Glutamatergic neuron (in vitro differentiated cells): ENCODE measurements around the gene CCDC106. TPM values are rescaled to one million over a fixed set of nuclear protein-coding genes. Genes with fewer than 3 reads are reported as not detected.

ENCODE experiments used
- DNase-seq: peaks from one replicate; pipeline ENCODE4 v3.0.0; 2022
- H3K27ac Mint-ChIP-seq: one replicate; pipeline ENCODE4 v1.8.0; 2020; ENCODE audit warnings: mild to moderate bottlenecking, mixed read lengths, inconsistent platforms; ENCODE audit not compliant: unreplicated experiment
- H3K27me3 Mint-ChIP-seq: one replicate; pipeline ENCODE4 v1.8.0; 2020; ENCODE audit warnings: mild to moderate bottlenecking, moderate library complexity, mixed read lengths, inconsistent platforms; ENCODE audit not compliant: unreplicated experiment
- H3K36me3 Mint-ChIP-seq: one replicate; pipeline ENCODE4 v1.8.0; 2020; ENCODE audit warnings: mild to moderate bottlenecking, mixed read lengths, inconsistent platforms; ENCODE audit not compliant: unreplicated experiment
- H3K4me1 Mint-ChIP-seq: one replicate; pipeline ENCODE4 v1.8.0; 2020; ENCODE audit warnings: mild to moderate bottlenecking, low read depth, mixed read lengths, inconsistent platforms; ENCODE audit not compliant: unreplicated experiment
- H3K4me3 Mint-ChIP-seq: one replicate; pipeline ENCODE4 v1.8.0; 2020; ENCODE audit warnings: mild to moderate bottlenecking, mixed read lengths, inconsistent platforms; ENCODE audit not compliant: unreplicated experiment
- H3K9me3 Mint-ChIP-seq: one replicate; pipeline ENCODE4 v1.8.0; 2020; ENCODE audit warnings: mild to moderate bottlenecking, moderate library complexity, mixed read lengths, inconsistent platforms; ENCODE audit not compliant: unreplicated experiment
- total RNA-seq: library from RNA; stranded (reverse); fragmentation: NEBNext Ultra II Directional; extraction: Animal tissue kit (Norgen Biotek cat#: 25700); gene quantifications from one replicate; pipeline ENCODE4 v1.2.1, GENCODE V29; 2021; ENCODE audit not compliant: unreplicated experiment
- TF ChIP-seq, protein P1 (sequence below): fragments of 200-600 bp; sonication (generic); IDR thresholded peaks from one replicate; pipeline ENCODE4 v1.5.0; 2021; ENCODE audit not compliant: partially characterized antibody, unreplicated experiment

CCDC106 gene
- total RNA-seq, 1 donor from 2014 or later: 32.1 TPM

DNA sequence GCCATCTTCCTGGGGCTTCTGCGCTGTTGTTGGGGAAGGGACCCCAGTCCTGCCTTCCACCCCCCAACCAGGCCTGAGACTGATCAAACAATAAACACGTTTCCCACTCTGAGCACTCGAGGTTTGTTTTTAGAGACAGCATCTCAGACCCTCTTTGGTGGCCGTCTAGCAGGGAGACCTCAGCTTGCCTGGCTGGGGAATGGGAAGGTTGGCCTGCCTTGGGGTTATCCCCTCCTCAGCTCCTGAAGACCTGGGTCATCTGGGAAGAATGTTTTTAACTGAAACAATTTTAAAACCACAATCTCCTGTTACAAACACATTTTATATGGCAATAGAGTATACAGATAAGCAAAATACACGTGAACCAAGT, 2.5 kb upstream of the CCDC106 start:
- TF ChIP-seq, protein P1, sequence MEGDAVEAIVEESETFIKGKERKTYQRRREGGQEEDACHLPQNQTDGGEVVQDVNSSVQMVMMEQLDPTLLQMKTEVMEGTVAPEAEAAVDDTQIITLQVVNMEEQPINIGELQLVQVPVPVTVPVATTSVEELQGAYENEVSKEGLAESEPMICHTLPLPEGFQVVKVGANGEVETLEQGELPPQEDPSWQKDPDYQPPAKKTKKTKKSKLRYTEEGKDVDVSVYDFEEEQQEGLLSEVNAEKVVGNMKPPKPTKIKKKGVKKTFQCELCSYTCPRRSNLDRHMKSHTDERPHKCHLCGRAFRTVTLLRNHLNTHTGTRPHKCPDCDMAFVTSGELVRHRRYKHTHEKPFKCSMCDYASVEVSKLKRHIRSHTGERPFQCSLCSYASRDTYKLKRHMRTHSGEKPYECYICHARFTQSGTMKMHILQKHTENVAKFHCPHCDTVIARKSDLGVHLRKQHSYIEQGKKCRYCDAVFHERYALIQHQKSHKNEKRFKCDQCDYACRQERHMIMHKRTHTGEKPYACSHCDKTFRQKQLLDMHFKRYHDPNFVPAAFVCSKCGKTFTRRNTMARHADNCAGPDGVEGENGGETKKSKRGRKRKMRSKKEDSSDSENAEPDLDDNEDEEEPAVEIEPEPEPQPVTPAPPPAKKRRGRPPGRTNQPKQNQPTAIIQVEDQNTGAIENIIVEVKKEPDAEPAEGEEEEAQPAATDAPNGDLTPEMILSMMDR: no peak
- Mint-ChIP-seq H3K4me3 (peak overlapping the region; percentile 34), H3K27ac (peak overlapping the region; percentile 20), H3K4me1 (peaks cover 18% of the 10 kb centered on the region), H3K27me3 (peaks cover 16% of the 10 kb centered on the region), H3K9me3 (peaks cover 19% of the 10 kb centered on the region), H3K36me3 (no peaks in the 10 kb centered on the region)
- DNase-seq: no peak

DNA sequence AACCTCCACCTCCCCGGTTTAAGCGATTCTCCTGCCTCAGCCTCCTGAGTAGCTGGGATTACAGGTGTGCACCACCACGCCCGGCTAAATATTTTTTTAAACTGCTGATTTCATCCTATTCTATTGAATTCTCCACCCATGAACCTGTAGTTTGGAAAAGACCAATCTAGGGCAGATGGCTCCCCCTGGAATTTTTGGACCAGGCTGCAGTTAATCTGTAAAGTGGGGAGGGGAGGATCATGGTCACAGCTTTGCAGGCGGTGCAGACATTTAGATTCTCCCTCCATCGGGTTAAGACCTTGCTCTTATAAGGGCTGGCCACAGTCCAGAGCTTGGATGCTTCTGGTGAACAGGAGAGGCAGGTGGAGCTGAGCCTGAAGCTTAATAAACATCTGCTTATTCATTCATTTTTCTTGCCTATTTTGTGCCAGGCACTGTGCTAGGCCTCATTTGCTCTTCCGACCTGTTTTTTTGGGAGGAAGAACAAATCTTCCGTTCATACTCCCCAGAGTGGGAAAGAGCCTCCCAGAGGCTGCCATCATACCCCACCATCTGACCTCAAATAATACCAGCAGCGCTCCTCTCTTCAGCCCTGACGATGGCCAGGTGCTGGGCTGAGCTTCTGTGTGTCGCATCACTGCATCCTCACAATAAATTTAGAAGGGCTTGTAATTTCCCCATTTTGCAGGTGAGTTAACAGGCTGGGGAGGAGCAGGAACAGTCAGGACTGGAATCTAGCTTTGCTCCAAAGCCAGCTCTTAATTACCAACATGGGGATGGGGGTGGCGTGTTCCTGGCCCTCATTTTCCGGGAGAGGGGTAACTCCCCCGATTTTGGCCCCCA, 902 bp upstream of the CCDC106 start:
- Mint-ChIP-seq H3K4me3 (peak overlapping the region; percentile 91), H3K36me3 (no peaks in the 10 kb centered on the region), H3K4me1 (peaks cover 15% of the 10 kb centered on the region), H3K27me3 (peaks cover 13% of the 10 kb centered on the region), H3K27ac (peak overlapping the region; percentile 59), H3K9me3 (peaks cover 13% of the 10 kb centered on the region)
- no peak for DNase-seq
- TF ChIP-seq, protein P1: no peak

DNA sequence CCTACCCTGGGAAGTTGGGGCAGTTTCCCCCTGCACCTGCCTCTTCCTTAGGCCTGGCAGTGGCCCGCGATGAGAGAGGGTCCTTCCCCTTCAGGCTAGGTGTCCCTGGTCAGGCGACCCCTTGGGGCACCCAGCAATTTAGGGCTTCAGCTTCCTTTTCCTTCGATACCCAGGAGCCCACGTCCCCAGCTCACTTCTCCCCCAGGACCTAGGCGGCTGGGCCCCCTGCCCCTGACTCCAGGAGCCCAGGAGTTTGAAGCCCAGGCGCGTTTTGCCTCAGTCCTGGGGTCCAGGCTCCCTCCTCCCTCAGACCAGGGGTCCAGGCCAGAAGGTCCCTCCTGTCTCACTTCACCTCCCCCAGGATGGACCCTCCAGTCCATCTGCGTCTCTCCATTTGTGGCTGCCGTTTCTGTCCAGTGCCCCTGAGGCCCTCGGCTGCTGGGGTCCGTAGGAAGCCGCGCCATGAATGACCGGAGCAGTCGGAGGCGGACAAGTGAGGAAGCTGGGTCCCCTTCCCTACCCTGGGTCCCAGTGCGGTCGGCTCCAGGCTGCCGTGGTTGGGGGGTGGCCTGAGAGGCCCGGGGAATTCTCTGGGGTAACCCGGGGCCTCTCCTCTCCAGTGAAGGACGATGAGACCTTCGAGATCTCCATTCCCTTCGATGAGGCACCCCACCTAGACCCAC, 714 bp downstream of the CCDC106 start:
- no peaks in the 10 kb centered on the region for H3K36me3 Mint-ChIP-seq
- TF ChIP-seq, protein P1: no peak
- H3K27me3 Mint-ChIP-seq: peaks cover 11% of the 10 kb centered on the region
- peaks cover 8% of the 10 kb centered on the region for H3K4me1 Mint-ChIP-seq
- peak overlapping the region; percentile 86 for H3K4me3 Mint-ChIP-seq
- peaks cover 9% of the 10 kb centered on the region for H3K9me3 Mint-ChIP-seq
- peak; percentile 39 for DNase-seq
- no peak overlapping the region for H3K27ac Mint-ChIP-seq

DNA sequence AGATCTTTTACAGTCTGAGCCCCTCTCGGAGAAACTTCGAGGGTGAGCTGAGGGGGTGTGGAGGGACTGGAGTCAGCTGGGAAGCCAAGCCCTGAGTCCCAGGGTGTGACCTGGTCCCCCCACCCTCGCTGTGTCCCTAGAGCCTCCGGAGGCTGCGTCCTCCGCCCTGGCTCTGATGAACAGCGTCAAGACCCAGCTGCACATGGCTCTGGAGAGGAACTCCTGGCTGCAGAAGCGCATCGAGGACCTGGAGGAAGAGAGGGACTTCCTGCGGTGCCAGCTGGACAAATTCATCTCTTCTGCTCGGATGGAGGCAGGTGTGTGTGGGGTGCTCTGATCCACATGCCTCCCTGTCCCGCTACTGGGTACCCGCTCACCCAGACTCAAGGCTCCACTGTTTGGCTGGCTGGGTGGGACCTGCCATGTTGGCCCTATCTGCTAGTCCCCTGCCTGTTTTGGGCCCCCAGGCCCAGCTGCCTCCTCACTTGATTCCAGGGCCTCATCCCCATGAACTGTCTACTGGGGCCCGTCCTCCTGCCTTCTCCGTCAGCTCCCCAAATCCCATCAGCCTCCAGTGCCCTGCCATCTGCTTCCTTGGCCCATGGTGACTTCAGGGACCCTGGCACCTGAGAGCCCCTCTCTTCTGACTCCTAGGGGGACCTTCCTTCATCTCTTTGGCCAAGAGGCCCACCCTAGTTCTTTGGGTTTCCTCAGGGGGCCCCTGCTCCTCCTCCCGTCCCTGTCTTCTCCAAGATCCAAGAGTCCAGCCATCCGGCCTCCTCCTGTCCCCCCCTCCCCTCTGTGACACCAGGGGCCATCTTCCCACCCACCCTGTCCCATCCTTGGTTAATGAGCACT, 1.5 kb downstream of the CCDC106 start:
- Mint-ChIP-seq H3K4me3 (peak overlapping the region; percentile 86), H3K27me3 (peaks cover 17% of the 10 kb centered on the region), H3K36me3 (no peaks in the 10 kb centered on the region), H3K4me1 (peaks cover 8% of the 10 kb centered on the region), H3K27ac (no peak overlapping the region), H3K9me3 (peaks cover 13% of the 10 kb centered on the region)
- TF ChIP-seq, protein P1: no peak
- DNase-seq: no peak
